HCT116 (cell line): Measurements from ENCODE around the gene PCK2. TPM values are rescaled to one million over a fixed set of nuclear protein-coding genes. Genes with fewer than 3 reads are reported as not detected.

ENCODE experiments used
- ATAC-seq: fragments of 200-7000 bp; cut with Tn5 transposase; 2 replicates; pipeline ENCODE4 v1.9.1; 2020; ENCODE audit warnings: mild to moderate bottlenecking, moderate library complexity
- BruUV-seq: library from RNA; stranded (reverse); fragments of 400-500 nt; replicated peaks from 2 replicates; lab custom pipeline; 2021; lab: Mats Ljungman, UMichigan
- CTCF ChIA-PET: fragments of 300-600 bp; sonication (Branson Sonifier 250); formaldehyde crosslinking; loops from one replicate; lab custom pipeline; 2021; ENCODE audit warnings: antibody characterized with exemption; lab: Charles Lee
- POLR2A ChIA-PET: fragments of 300-600, 350-600 bp; sonication (Branson Sonifier 250); formaldehyde crosslinking; loops from one replicate; lab custom pipeline; 2021; ENCODE audit warnings: antibody characterized with exemption; lab: Charles Lee
- RAD21 ChIA-PET, 2 experiments: fragments of 300-600 bp; sonication (Branson Sonifier 250); formaldehyde crosslinking; loops; one replicate each; lab custom pipeline; 2023; ENCODE audit warnings: low total read pairs in 2 of 2; ENCODE audit not compliant: uncharacterized antibody in 2 of 2, unreplicated experiment in 2 of 2, low non-redundant PET in 1 of 2; lab: Charles Lee
- DNase-seq: peaks from one replicate; pipeline ENCODE4 v3.0.0-alpha.2; 2010; ENCODE audit warnings: low read depth, low spot score
- H2AFZ ChIP-seq: fragments of 200-600 bp; shearing (Covaris generic), sonication (generic); 2 replicates; pipeline ENCODE4 v1.6.1; 2017; ENCODE audit warnings: low read depth, mixed run types, mixed read lengths, antibody characterized with exemption, low read length; ENCODE audit not compliant: poor library complexity, severe bottlenecking
- H3K27ac ChIP-seq: 2 replicates; pipeline ENCODE4 v1.5.1; 2012; ENCODE audit warnings: low read depth, low read length
- H3K27me3 ChIP-seq: fragments of 200-600 bp; sonication (generic); 2 replicates; pipeline ENCODE4 v1.6.1; 2016; ENCODE audit warnings: mixed run types, low read length, mixed read lengths; ENCODE audit not compliant: insufficient read depth
- H3K36me3 ChIP-seq, 2 experiments: fragments of 200-500 bp in 1 of 2; fragments of 200-600 bp in 1 of 2; sonication (Bioruptor generic) in 1 of 2; sonication (generic) in 1 of 2; 2 replicates each; pipeline versions ENCODE4 v1.5.1 to v1.6.1; 2014 to 2016; ENCODE audit warnings: low read length in 2 of 2, inconsistent platforms in 1 of 2, mixed read lengths in 1 of 2, mixed run types in 1 of 2; ENCODE audit not compliant: insufficient read depth in 2 of 2, control insufficient read depth in 1 of 2
- H3K4me1 ChIP-seq, 2 experiments: fragments of 200-600 bp in 1 of 2; sonication (generic) in 1 of 2; 2 replicates each; pipeline versions ENCODE4 v1.5.1 to v1.6.1; 2012 to 2017; ENCODE audit warnings: low read length in 2 of 2, inconsistent platforms in 1 of 2, mild to moderate bottlenecking in 1 of 2, mixed read lengths in 1 of 2, mixed run types in 1 of 2, moderate library complexity in 1 of 2; ENCODE audit not compliant: insufficient read depth in 2 of 2, control insufficient read depth in 1 of 2
- H3K4me2 ChIP-seq: fragments of 200-600 bp; sonication (generic); 2 replicates; pipeline ENCODE4 v1.6.1; 2017; ENCODE audit warnings: mixed run types, low read length, mixed read lengths
- H3K4me3 ChIP-seq, 2 experiments: fragments of 200-600 bp in 1 of 2; sonication (generic) in 1 of 2; replicated peaks in 1 of 2; 2 replicates each; pipeline ENCODE4 v1.5.1; 2011 to 2016; ENCODE audit warnings: low read length in 2 of 2, control low read depth in 1 of 2, low read depth in 1 of 2, mild to moderate bottlenecking in 1 of 2, mixed read lengths in 1 of 2, mixed run types in 1 of 2
- H3K79me2 ChIP-seq: fragments of 200-600 bp; sonication (generic); 2 replicates; pipeline ENCODE4 v1.6.1; 2017; ENCODE audit warnings: mild to moderate bottlenecking, mixed run types, low read length, moderate library complexity, mixed read lengths; ENCODE audit not compliant: insufficient read depth
- H3K9ac ChIP-seq: fragments of 200-600 bp; sonication (generic); 2 replicates; pipeline ENCODE4 v1.6.1; 2016; ENCODE audit warnings: low read length, mixed read lengths
- H3K9me2 ChIP-seq: fragments of 200-600 bp; sonication (generic), shearing (Covaris generic); 2 replicates; pipeline ENCODE4 v1.6.1; 2017; ENCODE audit warnings: mixed run types, mild to moderate bottlenecking, moderate library complexity; ENCODE audit not compliant: insufficient read depth
- H3K9me3 ChIP-seq, 2 experiments: fragments of 200-500 bp in 1 of 2; fragments of 200-600 bp in 1 of 2; sonication (Bioruptor generic) in 1 of 2; sonication (generic) in 1 of 2; 2 replicates each; pipeline ENCODE4 v1.6.1; 2014 to 2017; ENCODE audit warnings: low read length in 2 of 2, mixed read lengths in 2 of 2, inconsistent platforms in 1 of 2, low read depth in 1 of 2, mild to moderate bottlenecking in 1 of 2, mixed run types in 1 of 2, moderate library complexity in 1 of 2; ENCODE audit not compliant: control insufficient read depth in 1 of 2, insufficient read depth in 1 of 2
- H4K20me1 ChIP-seq: fragments of 200-600 bp; sonication (generic), shearing (Covaris generic); 2 replicates; pipeline ENCODE4 v1.6.1; 2017; ENCODE audit warnings: mixed run types, mild to moderate bottlenecking, moderate library complexity; ENCODE audit not compliant: insufficient read depth
- CBX3 ChIP-seq: IDR thresholded peaks from 2 replicates; pipeline ENCODE4 v1.6.1; 2012; ENCODE audit warnings: low read depth
- EZH2 ChIP-seq: fragments of 200-600 bp; sonication (generic); IDR thresholded peaks from 2 replicates; pipeline ENCODE4 v1.6.1; 2017; ENCODE audit warnings: antibody characterized with exemption, mixed run types
- JUND ChIP-seq: IDR thresholded peaks from 2 replicates; pipeline ENCODE4 v1.6.1; 2012
- RAD21 ChIP-seq: IDR thresholded peaks from 2 replicates; pipeline ENCODE4 v1.6.1; 2012; ENCODE audit warnings: low read depth, mild to moderate bottlenecking
- REST ChIP-seq: IDR thresholded peaks from 2 replicates; pipeline ENCODE4 v1.6.1; 2012; ENCODE audit warnings: low read depth
- SRF ChIP-seq: IDR thresholded peaks from 2 replicates; pipeline ENCODE4 v1.6.1; 2012; ENCODE audit warnings: low read depth
- TCF7L2 ChIP-seq: IDR thresholded peaks from 2 replicates; pipeline ENCODE4 v1.7.0; 2011; ENCODE audit warnings: borderline replicate concordance, inconsistent platforms; ENCODE audit not compliant: insufficient read depth, insufficient read length; ENCODE audit errors: extremely low read depth
- YY1 ChIP-seq: IDR thresholded peaks from 2 replicates; pipeline ENCODE4 v1.6.1; 2011; ENCODE audit warnings: low read length, low read depth, moderate library complexity, mild to moderate bottlenecking; ENCODE audit not compliant: insufficient replicate concordance; ENCODE audit errors: extremely low read depth
- ZBTB33 ChIP-seq: IDR thresholded peaks from 2 replicates; pipeline ENCODE4 v1.6.1; 2011; ENCODE audit warnings: mild to moderate bottlenecking, low read length, moderate library complexity; ENCODE audit not compliant: insufficient replicate concordance; ENCODE audit errors: extremely low read depth
- ZNF274 ChIP-seq: fragments of 200-500 bp; sonication (Bioruptor generic); IDR thresholded peaks from 2 replicates; pipeline ENCODE4 v1.6.1; 2014; ENCODE audit warnings: mild to moderate bottlenecking, low read depth, low read length, inconsistent platforms
- intact Hi-C: fragments of 100-400 bp; cut with micrococcal nuclease; formaldehyde crosslinking; loops from 2 replicates; pipeline ENCODE4 v1.10.0; 2022
- total RNA-seq: library from RNA; stranded (reverse); gene quantifications from one replicate; pipeline ENCODE4 v1.2.1, GENCODE V29; 2021; ENCODE audit not compliant: unreplicated experiment
- TF ChIP-seq, protein P1 (sequence below), 3 experiments: fragments of 200-600 bp in 1 of 3; sonication (generic) in 1 of 3; IDR thresholded peaks in 2 of 3; conservative IDR thresholded peaks in 1 of 3; 2 replicates each; pipeline ENCODE4 v1.5.1; 2012 to 2017; ENCODE audit warnings: low read depth in 2 of 3, low read length in 2 of 3, antibody characterized with exemption in 1 of 3, borderline replicate concordance in 1 of 3, control low read depth in 1 of 3, mild to moderate bottlenecking in 1 of 3, mixed read lengths in 1 of 3, mixed run types in 1 of 3, moderate library complexity in 1 of 3; ENCODE audit not compliant: insufficient read depth in 1 of 3

Gene PCK2
- total RNA-seq, 1 experiment from 2014 or later = 94.1 TPM

- H3K4me2 ChIP-seq = no peak overlapping the region
- ChIA-PET CTCF (interaction anchor here (1.5 kb wide), 1 partner anchor 10 kb away, joined by 3 read pairs; the partner anchor contains the start of gene PCK2), RAD21 (no interaction called here), POLR2A (interaction anchor here (1.7 kb wide), 1 partner anchor 9 kb away, joined by 9 read pairs; the partner anchor contains the start of gene PCK2)
- H3K36me3 ChIP-seq = no peaks in the 10 kb centered on the region
- no peaks in the 10 kb centered on the region for H3K9me3 ChIP-seq
- H3K27me3 ChIP-seq = no peaks in the 10 kb centered on the region
- no peaks in the 10 kb centered on the region for H3K79me2 ChIP-seq
- H3K9ac ChIP-seq = no peak overlapping the region
- DNase-seq (no peak), ATAC-seq (no peak)
- H3K4me1 ChIP-seq = peaks cover 18 to 27% of the 10 kb centered on the region in 2 experiments
- TF ChIP-seq TCF7L2 (no peak), ZNF274 (no peak), EZH2 (no peak), JUND (no peak)
- no peaks in the 10 kb centered on the region for H4K20me1 ChIP-seq
- BruUV-seq = no TSS peak
- H2AFZ ChIP-seq = no peak overlapping the region
- intact Hi-C loops = no loop called here
- H3K9me2 ChIP-seq = no peaks in the 10 kb centered on the region
- no peak overlapping the region for H3K27ac ChIP-seq
- no peak overlapping the region for H3K4me3 ChIP-seq
These were observed 9.7 kb upstream of the PCK2 start for GRCh38 chr14:24084440-24084839.

DNA sequence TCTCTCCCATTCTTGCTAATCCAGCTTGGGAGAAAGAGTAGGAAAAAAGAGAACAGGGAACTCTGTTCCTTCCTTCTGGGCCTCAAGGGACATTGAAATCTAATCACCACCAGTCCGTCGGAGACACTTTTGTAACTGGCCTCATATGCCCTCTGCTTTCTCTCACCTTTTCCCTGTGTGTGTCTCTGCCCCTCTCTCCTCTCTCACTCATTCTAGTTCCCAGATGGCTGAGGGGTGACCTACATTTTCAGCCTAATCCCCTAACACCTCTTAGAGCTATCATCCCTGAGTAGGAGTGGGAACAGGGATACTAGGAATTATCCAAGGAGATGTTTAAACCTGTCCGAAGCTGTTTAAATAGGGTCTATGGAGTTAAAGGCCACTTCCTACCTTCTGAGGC is 8.9 kb upstream of the PCK2 start:
- Histone ChIP-seq H3K4me3 (no peak overlapping the region), H3K9ac (no peak overlapping the region), H3K79me2 (no peaks in the 10 kb centered on the region), H3K36me3 (no peaks in the 10 kb centered on the region), H3K4me2 (no peak overlapping the region), H3K27me3 (no peaks in the 10 kb centered on the region), H3K27ac (no peak overlapping the region), H3K4me1 (peaks cover 14 to 21% of the 10 kb centered on the region in 2 experiments), H3K9me2 (no peaks in the 10 kb centered on the region), H4K20me1 (no peaks in the 10 kb centered on the region), H3K9me3 (no peaks in the 10 kb centered on the region), H2AFZ (no peak overlapping the region)
- intact Hi-C loops = no loop called here
- DNase-seq (no peak), ATAC-seq (no peak)
- ChIA-PET CTCF (interaction anchor here (1.5 kb wide), 1 partner anchor 9 kb away, joined by 3 read pairs; the partner anchor contains the start of gene PCK2), RAD21 (no interaction called here), POLR2A (interaction anchor here (1.1 to 1.7 kb wide), 2 partner anchors 8 to 29 kb away, joined by 4 to 9 read pairs; partner anchors contain the start of genes DCAF11, NRL and PCK2)
- BruUV-seq = no TSS peak
- TF ChIP-seq RAD21 (no peak), SRF (no peak), TCF7L2 (no peak), YY1 (no peak), ZBTB33 (no peak), REST (no peak), CBX3 (no peak)
- TF ChIP-seq, protein P1, sequence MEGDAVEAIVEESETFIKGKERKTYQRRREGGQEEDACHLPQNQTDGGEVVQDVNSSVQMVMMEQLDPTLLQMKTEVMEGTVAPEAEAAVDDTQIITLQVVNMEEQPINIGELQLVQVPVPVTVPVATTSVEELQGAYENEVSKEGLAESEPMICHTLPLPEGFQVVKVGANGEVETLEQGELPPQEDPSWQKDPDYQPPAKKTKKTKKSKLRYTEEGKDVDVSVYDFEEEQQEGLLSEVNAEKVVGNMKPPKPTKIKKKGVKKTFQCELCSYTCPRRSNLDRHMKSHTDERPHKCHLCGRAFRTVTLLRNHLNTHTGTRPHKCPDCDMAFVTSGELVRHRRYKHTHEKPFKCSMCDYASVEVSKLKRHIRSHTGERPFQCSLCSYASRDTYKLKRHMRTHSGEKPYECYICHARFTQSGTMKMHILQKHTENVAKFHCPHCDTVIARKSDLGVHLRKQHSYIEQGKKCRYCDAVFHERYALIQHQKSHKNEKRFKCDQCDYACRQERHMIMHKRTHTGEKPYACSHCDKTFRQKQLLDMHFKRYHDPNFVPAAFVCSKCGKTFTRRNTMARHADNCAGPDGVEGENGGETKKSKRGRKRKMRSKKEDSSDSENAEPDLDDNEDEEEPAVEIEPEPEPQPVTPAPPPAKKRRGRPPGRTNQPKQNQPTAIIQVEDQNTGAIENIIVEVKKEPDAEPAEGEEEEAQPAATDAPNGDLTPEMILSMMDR (IDR thresholded peaks at IDR 0.05 in 2 of 3, conservative IDR thresholded peaks at IDR 0.05 in 1 of 3; ENCODE audit: borderline replicate concordance in 1 of 3, insufficient read depth in 1 of 3, low read depth in 2 of 3, low read length in 2 of 3) = no peak
